ENCODE data around the gene CD6. TPM values are rescaled to one million over a fixed set of nuclear protein-coding genes. Genes with fewer than 3 reads are reported as not detected.

Gene CD6
- total and polyA plus RNA-seq, 8 donors, result 1.1 to 2.8 (median 1.4) TPM; not detected in 2

- 62 to 83% (median 71%) methylated on average over 2 of the region's 2 CpGs for WGBS, 5 donors
- H3K4me3 ChIP-seq, result no peak overlapping the region
- H3K36me3 ChIP-seq, result no peaks in the 10 kb centered on the region
- TF ChIP-seq CTCF (IDR thresholded peaks at IDR 0.05), result no peak
- TF ChIP-seq POLR2A (IDR thresholded peaks at IDR 0.05), result no peak
- TF ChIP-seq POLR2AphosphoS5 (IDR thresholded peaks at IDR 0.05), result no peak
- TF ChIP-seq EP300 (IDR thresholded peaks at IDR 0.05), result no peak
- no peak for DNase-seq
- intact Hi-C loops (cut with DNase I; ENCODE audit: low total_unique reads), result no loop called here
- H3K4me1 ChIP-seq, result peaks cover 4 to 9% (median 7%) of the 10 kb centered on the region in 4 donors
- H3K27ac ChIP-seq, result no peak overlapping the region
- no peaks in the 10 kb centered on the region for H3K9me3 ChIP-seq
- no peaks in the 10 kb centered on the region for H3K27me3 ChIP-seq
Observed at GRCh38 chr11:61046833-61047232, 75.4 kb downstream of the CD6 start.

- 52 to 64% (median 59%) methylated on average over 12 of the region's 12 CpGs for WGBS, 5 donors
- Histone ChIP-seq H3K4me1 (peaks cover 0 to 3% (median 0%) of the 10 kb centered on the region in 4 donors), H3K27ac (no peak overlapping the region), H3K27me3 (no peaks in the 10 kb centered on the region), H3K4me3 (no peak overlapping the region), H3K36me3 (no peaks in the 10 kb centered on the region), H3K9me3 (no peaks in the 10 kb centered on the region)
- no peak for TF ChIP-seq POLR2AphosphoS5 (IDR thresholded peaks at IDR 0.05)
- TF ChIP-seq CTCF (IDR thresholded peaks at IDR 0.05), result no peak
- no peak for TF ChIP-seq POLR2A (IDR thresholded peaks at IDR 0.05)
- TF ChIP-seq EP300 (IDR thresholded peaks at IDR 0.05), result no peak
- intact Hi-C loops (cut with DNase I; ENCODE audit: low total_unique reads), result no loop called here
- DNase-seq, result no peak
Observed at GRCh38 chr11:61048368-61049062, 77.0 kb downstream of the CD6 start.

- Histone ChIP-seq H3K4me3 (no peak overlapping the region), H3K27ac (no peak overlapping the region), H3K36me3 (no peaks in the 10 kb centered on the region), H3K27me3 (no peaks in the 10 kb centered on the region), H3K9me3 (no peaks in the 10 kb centered on the region), H3K4me1 (peaks cover 0 to 3% (median 0%) of the 10 kb centered on the region in 4 donors)
- 19 to 38% (median 35%) methylated on average over 4 of the region's 4 CpGs for WGBS, 5 donors
- no peak for DNase-seq
- TF ChIP-seq EP300 (IDR thresholded peaks at IDR 0.05), result no peak
- TF ChIP-seq CTCF (IDR thresholded peaks at IDR 0.05), result no peak
- no peak for TF ChIP-seq POLR2A (IDR thresholded peaks at IDR 0.05)
- no peak for TF ChIP-seq POLR2AphosphoS5 (IDR thresholded peaks at IDR 0.05)
- intact Hi-C loops (cut with DNase I; ENCODE audit: low total_unique reads), result no loop called here
Observed at GRCh38 chr11:61049063-61049377, 77.5 kb downstream of the CD6 start.

- no peaks in the 10 kb centered on the region for H3K27me3 ChIP-seq
- TF ChIP-seq POLR2A (IDR thresholded peaks at IDR 0.05), result no peak
- TF ChIP-seq CTCF (IDR thresholded peaks at IDR 0.05), result no peak
- TF ChIP-seq EP300 (IDR thresholded peaks at IDR 0.05), result no peak
- TF ChIP-seq POLR2AphosphoS5 (IDR thresholded peaks at IDR 0.05), result no peak
- no peaks in the 10 kb centered on the region for H3K36me3 ChIP-seq
- no peak for DNase-seq
- no peak overlapping the region for H3K27ac ChIP-seq
- no peaks in the 10 kb centered on the region for H3K9me3 ChIP-seq
- H3K4me1 ChIP-seq, result peaks cover 0 to 3% (median 0%) of the 10 kb centered on the region in 4 donors
- H3K4me3 ChIP-seq, result no peak overlapping the region
- intact Hi-C loops (cut with DNase I; ENCODE audit: low total_unique reads), result no loop called here
- 28 to 49% (median 44%) methylated on average over 2 of the region's 2 CpGs for WGBS, 5 donors
Observed at GRCh38 chr11:61049859-61050258, 78.4 kb downstream of the CD6 start.

All from stomach (tissue), 9 donors.